DMS53 treated with DMSO at 0.1 percent for 48 hours (cell line): ENCODE measurements around the gene HAO2.

ENCODE experiments used
- DNase-seq: peaks from one replicate; lab custom pipeline; 2025; ENCODE audit not compliant: unreplicated experiment; lab: John Stamatoyannopoulos, UW

The HAO2 gene

DNA sequence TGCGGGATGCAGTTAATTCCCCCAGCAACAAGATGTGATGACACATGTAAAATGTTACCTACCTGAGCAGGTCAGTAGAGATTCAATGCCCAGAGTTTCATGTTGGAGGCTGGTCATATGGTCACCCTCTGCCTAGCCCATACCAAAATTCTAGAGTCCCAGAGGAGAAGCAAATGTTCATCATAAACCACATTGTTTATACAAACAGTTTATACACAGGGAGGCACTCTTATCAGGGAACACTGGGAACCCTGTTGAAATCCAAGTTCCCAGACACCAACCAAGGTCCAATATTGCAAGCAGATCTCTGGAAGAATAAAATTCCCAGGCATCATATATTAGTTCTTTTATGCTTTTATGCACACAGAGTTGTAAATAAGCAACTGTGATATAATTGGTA is 10.5 kb downstream of the HAO2 start:
- DNase-seq = no peak

DNA sequence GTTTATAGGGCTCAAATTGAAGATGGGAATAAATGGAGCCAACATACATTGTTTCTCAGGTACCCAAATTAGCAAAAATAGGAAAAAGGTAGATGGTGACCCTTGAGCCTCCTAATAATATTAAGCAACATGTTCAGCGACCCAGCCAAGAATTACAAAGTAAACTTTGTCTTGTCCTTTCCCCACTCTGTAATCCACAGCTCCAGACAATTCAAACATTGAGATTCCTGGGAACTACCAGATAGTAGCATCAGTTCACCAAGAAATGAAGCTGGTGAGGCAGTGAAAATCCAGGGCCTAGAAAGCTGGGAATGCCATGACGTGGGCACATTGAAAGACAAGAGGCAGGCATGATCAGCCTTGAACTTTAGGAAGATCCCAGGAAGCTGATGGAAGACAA is 11.7 kb downstream of the HAO2 start:
- no peak for DNase-seq

DNA sequence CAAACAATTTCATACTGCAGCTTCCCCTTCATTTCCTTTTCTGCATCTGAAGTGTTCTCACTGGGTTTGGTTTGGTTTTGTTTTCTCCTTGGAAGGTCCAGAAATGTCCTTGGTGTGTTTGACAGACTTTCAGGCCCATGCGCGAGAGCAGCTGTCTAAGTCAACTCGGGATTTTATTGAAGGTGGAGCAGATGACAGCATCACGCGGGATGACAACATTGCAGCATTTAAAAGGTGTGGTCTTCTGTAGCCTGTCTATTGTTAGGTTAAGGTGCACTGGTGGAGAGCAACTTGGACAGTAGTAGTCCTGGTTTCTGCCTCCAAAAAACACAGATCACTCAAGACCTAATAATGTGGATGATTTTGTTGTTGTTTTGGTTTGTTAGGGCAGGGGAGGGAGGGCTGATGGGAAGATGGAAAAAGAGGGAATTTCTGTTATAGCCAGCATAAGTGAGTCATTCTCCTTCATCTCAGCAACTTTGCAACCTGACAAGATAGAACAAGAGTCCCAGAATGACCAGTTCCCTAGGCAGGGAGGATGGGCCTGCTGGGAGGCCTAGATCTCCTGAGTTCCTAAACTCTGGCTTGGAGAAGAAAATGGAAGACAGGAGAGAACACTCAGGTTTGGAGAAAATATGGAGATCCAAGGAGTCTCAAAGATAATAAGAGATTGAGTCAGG is 12.5 kb downstream of the HAO2 start:
- no peak for DNase-seq

DNA sequence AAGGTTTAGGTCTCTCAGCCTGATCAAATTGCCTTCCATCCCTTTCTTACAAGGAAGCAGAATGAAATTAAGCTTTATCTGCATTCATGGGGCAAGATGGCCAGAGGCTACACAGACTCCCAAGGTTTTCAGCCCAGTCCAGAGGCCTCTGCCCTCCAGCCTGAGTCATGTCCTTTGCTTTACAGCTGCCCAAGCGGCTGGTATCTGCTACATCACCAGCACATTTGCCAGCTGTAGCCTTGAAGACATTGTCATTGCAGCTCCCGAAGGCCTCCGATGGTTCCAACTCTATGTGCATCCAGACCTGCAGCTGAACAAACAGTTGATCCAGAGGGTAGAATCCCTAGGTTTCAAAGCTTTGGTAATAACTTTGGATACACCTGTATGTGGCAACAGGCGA is 16.0 kb downstream of the HAO2 start:
- no peak for DNase-seq

DNA sequence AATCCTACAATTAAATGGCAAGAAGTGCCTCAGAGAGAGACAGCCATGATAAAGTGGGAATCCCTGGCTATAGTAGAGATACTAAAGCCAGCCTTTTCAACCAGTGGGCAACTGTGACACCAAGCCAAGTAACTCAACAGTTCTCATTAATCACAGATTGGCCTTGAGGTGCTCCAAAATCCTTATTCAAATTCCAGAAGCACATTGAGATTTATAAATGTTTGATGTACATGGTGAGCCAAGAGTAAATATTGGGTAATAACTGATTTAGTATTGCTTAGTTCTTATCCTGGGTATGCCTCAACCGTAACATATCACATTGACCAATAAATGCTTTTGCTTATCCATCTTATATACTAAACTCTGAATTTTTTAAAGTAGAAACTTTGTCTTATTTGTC is 17.1 kb downstream of the HAO2 start:
- no peak for DNase-seq

DNA sequence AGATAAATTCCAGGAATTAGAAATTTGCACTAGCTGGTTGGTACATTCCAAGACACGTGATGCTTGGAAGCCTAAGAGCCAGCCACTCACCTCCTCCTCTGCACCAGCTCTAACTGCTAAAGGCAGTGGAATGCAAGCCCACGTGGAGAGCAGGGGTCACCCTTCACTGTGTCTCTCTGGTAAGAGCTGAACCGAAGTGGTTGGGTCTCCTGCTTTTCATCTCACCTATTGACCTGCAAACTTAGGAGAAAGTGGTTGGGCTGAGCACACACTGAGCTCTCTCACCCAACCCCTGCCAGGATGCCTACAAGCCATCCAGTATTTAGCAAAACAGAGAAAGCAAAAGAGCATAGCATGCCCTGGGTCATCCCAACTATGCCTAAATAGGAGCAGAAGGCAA is 19.3 kb downstream of the HAO2 start:
- no peak for DNase-seq

DNA sequence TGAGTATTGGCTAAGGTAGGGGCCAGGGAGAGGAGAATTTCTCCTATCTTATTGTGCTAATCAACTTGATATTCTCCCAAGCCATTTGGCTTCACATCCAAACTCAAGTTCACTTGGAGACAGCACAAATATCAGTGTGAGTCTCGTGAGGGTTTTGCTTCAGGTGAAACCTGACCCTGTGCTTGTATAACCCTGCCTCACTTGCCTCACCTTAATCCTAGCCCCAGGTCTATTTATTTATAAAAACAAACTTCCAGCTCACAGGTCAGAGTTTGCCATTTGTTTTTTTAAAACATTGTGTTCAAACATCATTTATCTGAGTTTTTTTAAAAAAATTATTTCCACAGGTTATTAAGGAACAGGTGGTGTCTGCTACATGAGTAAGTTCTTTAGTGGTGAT is 19.9 kb downstream of the HAO2 start:
- DNase-seq = no peak

DNA sequence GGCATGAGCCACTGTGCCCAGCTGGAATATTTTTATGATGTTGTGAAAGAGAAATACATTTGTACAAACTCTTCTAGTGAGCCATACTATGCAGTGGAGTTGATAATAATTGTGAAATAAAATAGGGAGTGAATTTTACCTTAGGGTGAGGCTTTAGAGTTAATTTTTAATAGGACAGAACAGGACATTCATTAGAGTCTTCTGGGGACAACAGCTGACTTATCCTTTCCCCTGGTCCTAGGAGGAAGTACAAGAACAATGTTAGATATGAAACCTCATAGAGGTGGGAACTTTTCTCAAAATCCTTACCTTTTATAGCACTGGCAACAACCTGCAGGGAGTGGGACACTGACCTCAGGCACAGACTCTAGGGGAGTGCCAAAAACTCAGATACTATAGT is 21.9 kb downstream of the HAO2 start:
- no peak for DNase-seq

DNA sequence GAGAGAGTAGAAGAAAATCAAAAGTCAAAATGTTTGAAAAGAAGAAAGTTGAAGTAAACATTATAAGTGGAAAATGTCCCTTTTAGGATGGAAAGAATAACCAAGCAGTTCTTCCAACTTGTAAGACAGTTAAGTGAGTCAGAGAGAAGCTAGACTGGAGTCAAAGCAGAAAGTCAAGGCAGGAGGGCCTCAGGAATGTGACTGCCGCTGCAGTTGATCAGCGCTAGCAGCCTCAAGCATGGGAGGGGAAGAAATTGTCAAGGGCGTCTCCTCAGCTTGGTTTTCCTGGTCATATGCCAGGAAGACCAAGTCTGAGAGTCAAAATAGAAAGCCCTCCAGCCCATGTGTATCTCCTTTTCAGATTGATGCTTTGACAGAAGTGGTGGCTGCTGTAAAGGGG is 23.2 kb downstream of the HAO2 start:
- DNase-seq = no peak

DNA sequence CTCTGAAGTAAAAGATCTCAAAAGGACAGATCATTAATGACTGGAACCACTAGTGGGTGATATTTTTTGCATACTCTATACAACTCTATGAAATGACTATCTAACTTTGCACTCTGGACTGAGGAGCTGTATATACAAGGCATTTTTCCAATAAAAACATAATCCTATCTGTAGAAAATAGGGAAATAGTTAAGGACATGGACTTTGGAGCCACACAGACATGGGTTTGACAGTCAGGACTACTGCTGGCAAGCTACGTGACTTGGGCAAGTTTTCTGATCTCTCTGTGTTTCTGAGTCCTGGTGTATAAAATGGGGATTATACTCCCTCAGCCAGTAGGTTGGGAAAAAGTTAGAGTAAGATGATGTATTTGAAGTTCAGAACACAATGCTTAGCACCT is 25.5 kb downstream of the HAO2 start:
- no peak for DNase-seq

DNA sequence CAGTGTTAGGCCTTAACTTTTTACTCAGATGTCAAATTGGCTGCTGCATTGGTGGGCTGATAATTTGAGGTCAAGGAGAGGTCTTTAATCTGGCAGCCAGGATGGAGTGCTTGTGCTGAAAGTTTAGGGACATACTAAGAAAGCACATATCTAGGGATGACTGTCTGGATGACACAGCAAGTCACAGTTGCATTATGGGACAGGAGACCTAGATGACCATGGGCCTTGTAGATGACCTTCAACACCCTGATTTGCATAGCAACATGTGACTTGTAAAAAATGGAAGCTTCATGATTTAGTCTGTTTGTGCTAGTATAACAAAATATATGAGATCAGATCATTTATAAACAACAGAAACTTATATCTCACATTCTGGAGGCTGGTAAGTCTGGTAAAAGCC is 28.4 kb downstream of the HAO2 start:
- DNase-seq = no peak

DNA sequence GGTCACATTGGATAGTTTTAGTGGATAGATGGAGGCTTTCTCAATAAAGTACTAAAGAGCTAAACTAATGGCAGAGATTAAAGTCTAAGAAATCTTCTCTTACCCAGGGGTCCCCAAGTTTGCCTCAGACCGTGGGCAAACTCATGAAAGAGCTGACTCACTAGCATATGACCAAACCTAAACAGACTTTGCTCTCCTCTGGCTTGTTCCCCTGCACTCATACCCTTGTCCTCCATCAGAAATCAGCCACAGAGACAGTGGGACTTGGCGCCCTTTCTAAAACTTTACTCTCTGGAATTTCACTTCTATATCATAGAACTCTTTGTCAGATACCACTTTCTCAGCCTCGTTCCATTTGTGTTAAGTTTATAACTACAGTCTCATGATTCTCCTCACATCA is 29.4 kb downstream of the HAO2 start:
- DNase-seq = no peak

DNA sequence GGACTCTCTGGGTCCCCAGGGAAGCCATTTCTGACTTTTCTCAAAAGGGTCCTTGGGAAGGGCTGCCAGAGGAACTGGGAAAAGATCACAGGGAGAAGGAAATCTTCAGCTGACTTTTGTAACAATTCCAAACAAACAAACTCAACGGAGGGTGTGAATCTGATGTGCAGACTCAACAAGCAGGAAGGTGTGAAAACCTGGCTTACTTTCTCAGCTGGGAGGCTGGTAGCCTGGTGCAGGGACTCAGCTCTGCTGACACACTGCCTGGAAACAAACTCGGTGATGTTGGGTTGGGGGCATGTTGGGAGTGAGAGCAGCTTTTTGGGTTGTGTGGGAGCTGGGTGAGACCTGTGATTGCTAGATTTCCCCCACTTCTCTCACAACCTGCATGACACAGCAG is 36.2 kb downstream of the HAO2 start:
- no peak for DNase-seq

DNA sequence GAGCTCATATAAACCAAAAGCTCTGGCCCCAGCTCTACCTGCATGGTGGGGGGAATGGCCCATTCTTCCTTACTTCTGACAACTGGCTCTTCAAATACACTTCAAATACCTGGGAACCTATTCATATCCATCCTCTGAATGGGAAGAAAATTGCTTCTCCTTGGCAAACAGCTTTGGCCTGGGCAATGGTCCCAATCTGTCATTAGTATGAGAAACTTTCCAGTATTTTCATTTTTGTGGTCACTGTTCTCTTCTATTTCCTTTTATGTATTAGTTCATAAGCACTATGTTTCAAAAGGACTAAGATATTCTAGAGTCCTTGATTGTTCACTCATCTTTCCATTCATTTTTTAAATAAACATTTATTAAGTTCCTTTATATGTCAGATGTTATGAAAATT is 41.1 kb downstream of the HAO2 start:
- DNase-seq = no peak

DNA sequence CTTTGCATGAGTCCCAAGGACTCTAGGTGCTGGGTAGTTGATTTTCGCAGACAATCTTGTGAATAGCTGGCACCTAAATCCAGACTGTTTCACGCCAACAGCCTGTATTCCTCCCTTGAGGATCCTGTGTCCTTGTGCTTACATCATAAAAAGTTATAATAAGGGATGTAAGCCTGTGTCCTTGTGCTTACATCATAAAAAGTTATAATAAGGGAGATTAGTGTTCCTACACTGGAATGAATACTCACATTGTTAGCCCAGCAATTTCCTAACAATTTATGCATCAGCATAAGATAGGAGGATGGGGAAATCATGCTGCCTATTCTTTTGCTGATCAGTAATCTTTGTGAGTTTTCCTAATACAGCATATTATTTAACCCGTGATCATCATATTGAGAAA is 42.4 kb downstream of the HAO2 start:
- no peak for DNase-seq

DNA sequence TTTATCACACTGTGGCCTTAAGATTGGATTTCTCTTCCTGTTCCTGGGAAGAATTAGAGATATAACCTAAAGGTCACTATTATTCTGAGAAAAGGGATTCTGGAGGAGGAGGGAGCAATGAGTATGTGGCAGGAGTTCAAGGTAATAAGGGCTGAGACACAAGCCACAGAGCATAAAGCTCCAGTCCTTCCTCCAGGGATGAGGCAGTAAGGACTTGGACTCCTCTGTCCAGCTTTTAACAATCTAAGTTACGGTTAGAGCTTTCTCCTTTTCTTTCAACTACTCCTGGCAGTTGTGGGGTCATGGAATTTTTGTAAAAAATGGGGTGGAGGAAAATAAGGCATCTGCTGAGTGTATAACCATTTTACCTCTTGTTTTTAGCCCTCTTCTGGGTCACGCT is 46.4 kb downstream of the HAO2 start, which contains the start of gene HSD3B2:
TSS of gene HSD3B2 (plus strand) at position 201 of the 400 bp plus-strand sequence. CDS start 270 bp downstream, outside the sequence.
- no peak for DNase-seq

DNA sequence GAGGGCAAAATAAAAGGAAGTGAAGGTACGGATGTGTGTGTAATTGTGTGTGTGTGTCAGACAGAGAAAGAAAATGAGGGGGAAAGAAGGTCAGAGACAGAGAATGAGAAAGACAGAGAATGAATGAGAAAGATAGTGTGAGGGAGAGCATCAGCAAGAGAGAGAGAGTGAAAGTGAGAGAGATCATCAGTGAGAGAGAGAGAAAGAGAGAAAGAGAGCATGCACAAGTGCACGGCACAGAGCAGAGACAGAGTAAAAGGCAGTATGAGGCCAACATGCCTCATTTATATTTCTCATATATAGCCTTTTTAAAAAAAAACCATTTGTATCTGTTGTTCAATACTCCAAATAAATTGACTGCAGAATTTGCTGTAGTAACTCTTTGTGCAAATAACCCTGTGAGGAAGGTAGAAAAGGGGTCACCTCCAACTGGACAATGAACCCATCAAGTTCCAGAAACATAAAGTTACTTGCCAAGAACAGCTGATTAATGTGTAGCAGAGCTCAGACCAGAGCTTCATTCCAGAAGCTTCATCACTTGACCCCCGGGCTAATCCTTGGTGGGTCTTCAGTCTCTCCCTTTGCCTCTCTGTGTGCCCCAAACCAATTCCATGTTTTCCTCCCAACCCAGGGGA is 47.5 kb downstream of the HAO2 start:
- no peak for DNase-seq

DNA sequence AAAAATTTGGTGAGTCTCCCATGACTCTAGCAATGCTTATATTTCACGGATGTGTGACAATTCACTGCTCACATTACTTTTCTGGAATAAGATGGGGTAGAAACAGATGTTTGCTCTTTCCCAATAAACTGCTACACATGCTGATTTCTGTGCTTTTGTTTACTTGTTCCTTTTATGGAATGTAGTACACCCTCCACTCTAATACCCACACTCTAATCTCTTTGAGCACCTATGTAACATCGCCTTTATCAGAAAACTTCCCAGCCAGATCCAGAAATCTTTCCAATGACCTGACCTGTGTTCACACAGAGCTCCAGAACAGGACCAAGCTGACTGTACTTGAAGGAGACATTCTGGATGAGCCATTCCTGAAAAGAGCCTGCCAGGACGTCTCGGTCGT is 50.5 kb downstream of the HAO2 start:
- no peak for DNase-seq

DNA sequence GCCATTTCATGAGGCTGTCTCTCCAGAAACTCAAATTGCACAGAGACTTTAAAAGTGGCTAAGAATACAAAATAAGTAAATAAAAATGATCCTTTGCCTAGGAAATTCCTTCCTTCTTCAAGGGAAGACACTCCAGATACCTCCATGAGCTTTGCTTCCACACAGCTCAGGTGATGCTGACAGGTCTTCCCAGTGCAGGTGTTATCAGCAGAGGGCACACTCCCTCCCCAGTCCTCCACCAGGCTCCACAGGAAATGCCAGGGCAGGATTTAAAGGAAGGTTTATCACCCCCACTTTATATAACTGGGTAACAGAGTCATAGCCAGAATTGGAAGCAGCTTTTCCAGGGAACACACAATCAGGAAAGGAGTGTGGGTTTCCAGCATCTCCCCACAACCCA is 52.1 kb downstream of the HAO2 start:
- no peak for DNase-seq

DNA sequence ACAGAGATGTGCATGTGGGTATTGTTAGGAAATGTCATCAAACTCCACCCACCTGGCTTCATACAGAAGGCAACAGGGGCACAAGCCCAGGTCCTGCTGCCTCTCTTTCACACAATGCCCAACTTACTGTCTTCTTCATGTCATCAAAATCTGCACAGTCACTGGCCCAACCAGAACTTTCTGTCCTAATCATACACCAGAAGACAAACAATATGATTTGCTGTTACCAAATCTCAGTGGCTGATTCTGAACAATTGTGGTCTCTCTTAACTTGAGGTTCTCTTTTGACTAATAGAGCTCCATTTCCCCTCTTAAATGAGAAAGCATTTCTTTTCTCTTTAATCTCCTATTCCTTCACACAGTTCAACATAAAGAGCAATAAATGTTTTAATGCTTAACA is 54.0 kb downstream of the HAO2 start:
- DNase-seq = no peak

DNA sequence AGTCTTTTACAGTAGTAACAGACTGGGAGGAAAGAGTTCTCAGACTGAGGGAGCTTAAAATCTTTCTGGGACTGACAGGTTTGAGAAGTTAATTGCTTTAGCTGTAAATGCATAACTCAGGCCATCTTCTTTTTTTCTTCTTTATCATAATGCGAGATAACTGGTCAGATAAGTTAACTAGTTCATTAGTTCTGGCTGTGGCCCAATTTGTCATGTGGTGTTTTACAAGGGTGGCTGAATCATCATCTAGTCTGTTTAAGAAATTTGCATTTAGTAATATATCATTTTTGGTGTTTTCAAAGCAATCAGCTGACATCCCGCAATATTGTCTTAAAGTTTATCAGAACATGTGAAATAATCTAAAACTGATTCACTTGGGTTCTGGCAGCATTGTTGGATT is 60.4 kb downstream of the HAO2 start:
- no peak for DNase-seq

DNA sequence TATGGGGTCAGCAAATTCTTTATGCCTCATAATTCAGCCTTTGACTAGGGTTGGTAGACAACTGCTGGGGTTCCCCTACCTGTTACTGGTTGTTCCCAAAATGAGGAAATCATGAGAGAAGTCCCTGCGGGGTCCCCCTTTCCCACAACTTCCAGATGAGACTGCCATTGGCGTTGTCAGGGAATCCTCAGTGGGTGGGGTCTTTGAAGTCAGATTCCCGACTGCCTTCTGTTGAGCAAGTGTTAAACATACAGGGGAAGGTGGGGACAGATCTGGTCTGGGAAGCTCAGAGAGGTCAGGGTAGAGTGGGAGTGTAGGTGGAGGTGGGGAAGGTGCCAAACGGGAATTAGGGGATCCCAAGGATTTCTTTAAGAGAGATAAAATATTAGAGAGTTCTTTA is 61.1 kb downstream of the HAO2 start:
- no peak for DNase-seq

DNA sequence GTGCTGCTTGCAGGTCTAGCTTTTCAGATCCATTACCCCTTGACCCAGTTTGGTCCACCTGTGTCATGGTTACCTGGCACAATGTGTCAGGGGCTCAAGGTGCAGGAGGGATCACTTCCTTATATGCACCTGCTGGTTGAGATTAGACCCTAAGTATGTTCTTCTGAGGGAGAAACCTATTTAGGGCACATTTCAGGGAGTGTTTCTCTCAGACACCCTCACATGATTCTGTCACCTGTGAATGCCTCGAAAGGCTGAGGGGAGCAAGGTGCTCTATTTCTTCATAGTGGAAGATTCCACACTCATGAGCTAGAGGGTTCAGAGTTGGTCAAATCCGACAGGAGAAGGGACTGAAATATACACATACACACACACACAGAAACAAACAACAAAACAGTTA is 61.9 kb downstream of the HAO2 start:
- DNase-seq = no peak
